ENCODE data around the gene SLC17A2.

Gene SLC17A2, protein sequence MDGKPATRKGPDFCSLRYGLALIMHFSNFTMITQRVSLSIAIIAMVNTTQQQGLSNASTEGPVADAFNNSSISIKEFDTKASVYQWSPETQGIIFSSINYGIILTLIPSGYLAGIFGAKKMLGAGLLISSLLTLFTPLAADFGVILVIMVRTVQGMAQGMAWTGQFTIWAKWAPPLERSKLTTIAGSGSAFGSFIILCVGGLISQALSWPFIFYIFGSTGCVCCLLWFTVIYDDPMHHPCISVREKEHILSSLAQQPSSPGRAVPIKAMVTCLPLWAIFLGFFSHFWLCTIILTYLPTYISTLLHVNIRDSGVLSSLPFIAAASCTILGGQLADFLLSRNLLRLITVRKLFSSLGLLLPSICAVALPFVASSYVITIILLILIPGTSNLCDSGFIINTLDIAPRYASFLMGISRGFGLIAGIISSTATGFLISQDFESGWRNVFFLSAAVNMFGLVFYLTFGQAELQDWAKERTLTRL

DNA sequence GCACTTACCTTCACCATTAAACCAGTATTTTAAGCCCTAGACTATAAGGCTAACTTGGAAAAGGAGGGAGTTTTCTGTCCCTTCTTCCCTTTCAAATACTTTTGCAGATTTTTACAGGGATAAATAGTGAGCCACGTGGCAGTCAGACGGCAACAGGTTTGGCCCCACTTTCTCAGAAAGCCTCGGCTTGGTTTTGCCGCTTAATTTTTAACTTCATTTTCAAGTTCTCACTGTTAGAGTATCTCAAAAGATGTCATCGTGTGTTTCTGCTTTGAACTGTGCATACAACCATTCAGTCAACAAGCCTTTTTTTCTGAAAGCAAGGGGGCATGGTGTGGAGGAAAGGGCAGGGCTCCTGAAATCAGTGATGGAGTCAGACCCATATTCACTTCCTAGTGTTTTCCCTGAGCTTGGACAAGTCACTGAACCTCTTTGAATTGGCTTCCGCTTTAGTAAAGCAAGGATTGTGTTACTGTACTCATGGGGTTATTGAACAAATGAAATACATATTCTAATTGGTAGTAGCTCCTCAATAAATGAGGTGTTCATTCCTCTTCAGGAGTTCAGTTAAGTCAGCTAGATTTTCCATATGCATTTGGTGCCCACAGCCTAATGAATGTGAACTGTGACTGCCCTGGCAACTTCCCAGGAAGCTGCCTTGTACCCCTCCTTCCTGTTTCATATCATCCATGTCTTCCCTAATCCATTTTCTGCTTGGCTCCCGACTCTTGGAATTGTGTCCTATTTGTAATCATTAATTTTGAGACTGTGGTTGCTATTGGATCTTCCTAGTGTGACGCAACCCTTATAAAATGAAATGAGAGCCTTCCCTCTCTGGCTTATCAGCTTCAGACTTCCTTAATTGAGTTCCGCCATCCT lies at the start of gene SLC17A2:
Gene SLC17A2, minus strand, starts transcription at position 160 of the 879 bp plus-strand sequence. CDS start 4,895 bp downstream, outside the sequence.
- DNase-seq (ENCODE audit: low spot score): no peak

DNA sequence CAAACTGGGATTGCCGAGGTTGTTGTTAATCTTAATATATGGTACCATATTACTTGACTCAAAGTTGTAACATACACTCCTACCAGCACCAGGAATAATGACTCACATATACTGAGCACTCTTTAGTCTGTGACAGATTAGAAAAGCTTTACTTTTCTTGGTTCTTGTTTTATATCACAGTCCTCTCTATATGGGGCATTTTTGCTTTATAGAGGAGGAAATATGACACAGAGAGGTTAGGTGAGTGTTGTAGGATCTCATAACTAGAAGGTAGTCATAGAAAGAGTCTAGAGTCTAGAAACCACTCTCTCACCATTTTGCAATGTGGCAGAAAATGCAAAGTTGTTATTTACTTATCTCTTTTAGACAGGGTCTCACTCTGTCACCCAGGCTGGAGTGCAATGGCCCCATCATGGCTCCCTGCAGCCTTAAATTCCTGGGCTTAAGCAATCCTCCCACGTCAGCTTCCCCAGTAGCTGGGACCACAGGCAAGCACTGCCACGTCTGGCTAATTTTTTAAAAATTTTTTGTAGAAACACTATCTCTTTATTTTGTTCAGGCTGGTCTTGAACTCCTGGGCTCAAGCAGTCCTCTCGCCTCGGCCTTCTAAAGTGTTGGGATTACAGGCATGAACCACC lies 45.6 kb upstream of the SLC17A2 start:
- no peak for DNase-seq (ENCODE audit: low spot score)

DNA sequence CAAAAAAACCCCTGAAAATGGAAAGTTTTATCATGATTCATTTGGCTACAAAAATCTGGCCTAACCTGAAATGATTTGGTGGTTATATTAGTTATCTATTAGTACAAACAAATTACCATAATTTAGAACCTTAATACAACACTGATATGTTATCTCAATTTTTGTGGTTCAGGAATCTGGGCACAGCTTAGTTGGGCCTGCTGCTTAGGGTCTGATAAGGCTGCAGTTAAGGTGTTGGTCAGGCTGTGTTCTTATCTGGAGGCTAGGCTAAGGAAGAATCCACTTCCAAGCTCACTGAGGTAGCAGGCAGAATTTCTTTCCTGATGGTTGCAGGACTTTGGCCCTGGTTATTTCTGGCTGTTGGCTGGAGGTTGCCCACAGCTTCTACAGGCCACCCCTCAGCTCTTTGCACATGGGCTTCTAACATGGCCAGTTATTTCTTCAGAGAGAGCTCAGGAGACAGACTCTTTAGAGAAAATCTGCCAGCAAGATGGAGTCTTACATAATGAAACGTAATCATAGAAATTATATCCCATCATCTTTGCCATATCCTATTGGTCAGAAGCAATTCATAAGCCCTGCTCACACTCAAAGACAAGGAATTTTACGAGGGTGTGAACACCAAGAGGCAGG lies 43.5 kb upstream of the SLC17A2 start:
- DNase-seq (ENCODE audit: low spot score): no peak

DNA sequence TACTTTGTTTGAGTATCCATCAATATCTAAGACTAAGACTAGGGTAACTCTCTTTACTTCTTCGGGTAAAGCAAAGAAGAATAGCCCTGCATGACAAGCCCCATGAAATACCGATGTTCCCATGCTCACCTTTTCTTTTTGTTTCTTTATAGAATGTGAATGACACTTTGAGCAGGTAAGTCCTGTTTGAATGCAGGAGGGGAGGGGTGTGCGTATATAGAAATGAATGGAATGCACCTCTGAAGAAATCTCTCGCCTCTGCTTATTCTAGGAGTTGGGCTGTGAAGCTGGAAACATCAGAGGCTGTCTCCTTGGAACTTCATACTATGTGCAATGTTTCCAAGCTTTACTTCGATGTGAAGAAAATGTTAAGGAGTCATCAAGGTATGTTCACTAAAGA lies 42.4 kb upstream of the SLC17A2 start:
- DNase-seq (ENCODE audit: low spot score): no peak

DNA sequence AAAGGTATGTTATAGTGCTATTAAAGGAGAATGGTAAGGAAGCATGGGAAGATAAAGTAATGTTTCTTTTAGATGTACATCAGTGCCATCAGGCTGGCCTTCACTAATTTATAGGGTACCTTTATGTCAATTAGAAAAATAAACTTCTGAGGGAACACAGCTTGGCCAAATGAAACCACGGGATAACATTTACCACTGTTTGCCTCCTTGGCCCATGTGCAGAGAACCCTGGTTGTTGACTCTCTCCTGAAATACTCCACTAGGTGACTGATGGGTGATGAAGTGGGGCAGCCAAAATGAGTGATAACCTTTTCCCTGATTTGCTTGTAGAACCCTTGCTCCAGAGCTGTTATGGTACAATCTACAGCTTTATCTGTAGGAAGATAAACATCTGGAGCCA lies 41.6 kb upstream of the SLC17A2 start:
- DNase-seq (ENCODE audit: low spot score): no peak

DNA sequence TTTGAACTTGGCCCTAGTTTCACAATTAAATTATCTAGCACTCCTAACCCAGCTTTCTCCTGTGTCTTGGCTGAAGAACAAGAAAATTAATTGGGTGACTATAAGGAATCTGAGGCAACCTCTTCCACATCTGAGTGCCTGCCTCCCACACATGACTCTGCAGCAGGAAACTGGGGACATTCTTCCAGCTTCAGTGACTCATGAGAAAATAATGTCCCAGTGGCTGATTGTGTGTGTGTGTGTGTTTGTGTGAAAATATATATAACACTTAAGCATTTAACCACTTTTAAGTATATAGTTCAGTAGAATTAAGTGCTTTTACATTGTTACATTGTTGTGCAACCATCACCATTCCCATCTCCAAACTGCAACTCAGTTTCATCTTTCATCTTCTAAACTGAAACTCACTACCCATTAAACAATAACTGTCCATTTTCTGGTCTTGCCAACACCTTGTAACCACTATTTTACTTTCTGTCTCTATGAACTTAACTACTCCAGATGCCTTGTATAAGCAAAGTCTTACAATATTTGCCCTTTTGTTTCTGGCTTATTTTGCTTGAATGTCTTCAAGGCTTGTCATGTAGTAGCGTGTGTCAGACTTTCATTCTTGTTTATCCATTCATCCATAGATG lies 40.8 kb upstream of the SLC17A2 start:
- peak; percentile 82 for DNase-seq (ENCODE audit: low spot score)

DNA sequence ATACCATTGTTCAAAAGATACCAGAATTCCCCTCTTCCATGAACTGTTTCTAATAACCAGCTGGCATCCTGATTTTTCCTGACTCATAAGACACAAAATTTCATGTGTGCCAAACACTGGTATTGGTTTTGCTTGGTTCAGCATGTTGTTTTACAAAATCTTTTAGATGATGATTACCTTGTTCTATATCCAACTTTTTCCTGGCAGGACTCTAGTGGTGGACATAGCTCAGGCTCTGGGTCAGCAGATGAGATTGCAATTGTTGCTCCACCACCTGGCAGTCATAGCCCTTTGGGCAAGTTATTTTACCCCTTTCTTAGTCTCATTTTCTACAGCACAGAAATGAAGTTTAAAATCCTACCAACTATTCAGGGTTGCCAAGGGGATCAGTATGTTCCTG lies 38.3 kb upstream of the SLC17A2 start:
- DNase-seq (ENCODE audit: low spot score): peak; percentile 40

DNA sequence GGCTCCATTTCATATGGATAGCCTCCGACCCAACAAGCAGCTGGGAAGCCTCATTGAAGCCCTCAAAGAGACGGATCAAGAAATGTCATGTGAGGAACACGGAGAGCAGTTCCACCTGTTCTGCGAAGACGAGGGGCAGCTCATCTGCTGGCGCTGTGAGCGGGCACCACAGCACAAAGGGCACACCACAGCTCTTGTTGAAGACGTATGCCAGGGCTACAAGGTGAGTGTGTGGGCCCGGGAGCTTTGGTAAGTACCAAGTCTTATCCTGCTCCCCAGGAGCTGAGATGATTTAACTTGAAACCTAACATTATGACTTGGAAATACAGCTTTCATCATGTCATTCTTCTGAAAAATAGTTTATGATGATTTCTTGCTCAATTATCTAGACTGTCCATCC lies 36.2 kb upstream of the SLC17A2 start:
- DNase-seq (ENCODE audit: low spot score): no peak

DNA sequence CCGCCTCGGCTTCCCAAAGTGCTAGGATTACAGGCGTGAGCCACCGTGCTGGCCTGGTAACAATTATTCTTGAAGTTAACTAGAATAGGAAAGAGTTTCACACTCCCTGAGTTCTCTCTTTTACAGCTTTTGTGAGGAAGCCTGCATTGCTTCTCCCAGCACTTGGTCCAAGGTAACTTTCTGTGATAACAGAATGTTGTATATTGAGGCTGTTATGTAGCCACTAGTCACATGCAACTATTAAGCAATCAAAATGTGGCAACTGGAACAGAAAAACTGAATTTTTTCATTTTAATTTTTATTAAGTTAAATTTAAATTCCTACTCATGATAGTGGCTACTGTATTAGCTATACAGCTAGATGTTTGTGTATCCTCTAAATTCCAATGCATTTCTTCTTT lies 34.6 kb upstream of the SLC17A2 start:
- DNase-seq (ENCODE audit: low spot score): no peak

DNA sequence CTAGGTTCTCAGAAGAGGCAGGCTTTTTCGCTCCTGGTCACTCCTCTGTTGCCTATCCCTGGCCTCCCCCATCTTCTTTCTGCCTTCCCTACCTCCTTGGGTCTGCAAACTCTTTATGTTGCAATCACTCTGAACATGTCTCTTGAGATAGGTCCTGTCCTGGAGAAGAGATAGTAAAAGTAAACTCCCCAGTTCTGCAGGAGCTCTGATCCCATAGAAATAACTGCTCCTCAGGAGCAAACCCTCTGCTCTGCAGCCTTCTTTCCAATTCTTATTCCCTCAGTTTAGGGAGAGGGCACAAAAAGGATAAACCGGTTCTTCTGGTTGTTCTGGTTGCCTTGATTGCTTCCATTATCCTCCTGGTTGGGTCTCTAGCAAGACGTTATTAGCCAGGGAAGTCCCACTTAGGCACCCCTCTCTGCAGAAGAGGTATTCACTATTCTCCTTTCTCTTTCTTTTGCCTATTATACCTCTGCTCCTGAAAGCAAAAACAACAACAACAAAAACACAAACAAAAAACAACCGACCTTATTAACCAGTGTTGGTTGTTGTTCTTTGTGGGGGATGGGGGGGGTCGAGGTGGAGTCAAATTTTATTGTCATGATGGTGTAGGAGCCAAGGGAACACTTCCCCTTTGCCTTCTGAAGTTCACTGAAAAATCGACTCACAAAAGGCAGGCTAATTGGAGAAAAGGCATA lies 33.1 kb upstream of the SLC17A2 start:
- DNase-seq (ENCODE audit: low spot score): peak; percentile 38

DNA sequence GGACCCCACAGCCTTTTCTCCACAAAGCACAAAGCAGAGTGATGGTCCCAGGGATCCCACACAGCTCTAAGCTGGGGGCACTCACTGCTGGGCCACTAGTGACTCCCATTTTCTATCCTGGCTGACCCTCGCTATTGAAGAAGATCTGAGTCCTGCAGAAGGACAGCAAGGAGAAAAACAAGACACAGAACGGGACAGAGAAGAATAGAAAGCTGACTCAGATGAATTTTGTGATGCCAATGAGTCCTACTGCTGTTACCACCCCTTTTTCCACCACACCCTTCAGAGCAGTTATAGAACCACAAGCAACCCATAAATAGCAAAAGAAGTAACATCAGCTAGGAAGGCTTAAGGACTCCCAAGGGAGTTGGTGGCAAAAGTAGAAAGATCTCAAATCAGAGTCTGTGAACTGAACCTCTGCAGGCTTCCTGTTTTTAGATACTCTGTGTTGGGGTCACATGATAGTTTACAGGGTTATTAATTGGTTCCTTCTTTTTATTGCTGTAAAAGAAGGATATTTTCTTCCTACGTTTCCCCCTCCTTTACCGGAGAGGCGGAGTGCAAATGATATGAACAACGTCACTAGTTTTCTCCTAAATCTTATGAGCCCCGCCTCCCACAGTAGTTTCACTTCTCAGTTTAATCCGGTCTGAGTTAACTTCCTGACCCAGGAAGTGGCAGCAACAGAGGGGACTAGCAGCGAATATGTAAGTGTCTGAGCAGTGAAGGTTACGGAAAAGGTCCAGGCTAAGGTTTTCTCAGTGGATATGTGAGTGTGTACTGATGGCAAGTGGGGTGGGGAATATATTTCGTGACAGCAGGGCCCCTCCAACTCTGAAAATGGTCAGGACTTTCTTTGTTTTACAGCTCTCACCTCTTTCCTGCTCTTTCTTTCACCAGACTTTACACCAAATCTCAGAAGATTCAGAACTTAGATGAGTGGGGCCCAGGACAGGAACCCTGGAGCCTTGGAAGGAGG lies 31.9 kb upstream of the SLC17A2 start, which contains the start of gene TRIM38:
Gene TRIM38, plus strand, starts transcription at position 654 of the 979 bp plus-strand sequence. CDS start 3,721 bp downstream, outside the sequence.
- peak; percentile 90 for DNase-seq (ENCODE audit: low spot score)

DNA sequence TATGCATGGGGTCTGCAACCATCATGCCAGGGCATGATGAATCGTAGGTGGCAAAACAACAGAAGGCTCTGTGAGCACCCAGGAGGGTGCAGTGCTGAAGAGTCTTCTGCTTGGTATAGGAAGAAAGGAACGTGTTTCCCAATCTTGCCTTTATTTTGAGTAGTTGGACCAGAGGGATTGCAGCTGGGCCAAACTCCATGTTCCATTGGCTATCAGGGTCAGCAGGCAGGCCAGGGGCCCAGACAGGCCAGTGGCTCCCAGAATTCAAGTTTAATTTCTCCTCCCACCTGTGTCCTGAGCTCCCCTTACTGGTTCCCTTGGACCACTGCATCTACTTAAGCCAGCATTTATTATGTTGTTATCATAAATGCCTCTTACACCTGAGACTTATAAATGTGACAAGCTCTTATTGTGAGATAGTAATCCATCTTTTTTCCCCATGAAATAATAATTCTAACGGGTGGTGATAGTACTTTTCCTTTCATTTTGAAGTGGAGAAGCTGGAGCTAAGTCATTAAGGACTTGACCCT lies 31.2 kb upstream of the SLC17A2 start:
- DNase-seq (ENCODE audit: low spot score): no peak

DNA sequence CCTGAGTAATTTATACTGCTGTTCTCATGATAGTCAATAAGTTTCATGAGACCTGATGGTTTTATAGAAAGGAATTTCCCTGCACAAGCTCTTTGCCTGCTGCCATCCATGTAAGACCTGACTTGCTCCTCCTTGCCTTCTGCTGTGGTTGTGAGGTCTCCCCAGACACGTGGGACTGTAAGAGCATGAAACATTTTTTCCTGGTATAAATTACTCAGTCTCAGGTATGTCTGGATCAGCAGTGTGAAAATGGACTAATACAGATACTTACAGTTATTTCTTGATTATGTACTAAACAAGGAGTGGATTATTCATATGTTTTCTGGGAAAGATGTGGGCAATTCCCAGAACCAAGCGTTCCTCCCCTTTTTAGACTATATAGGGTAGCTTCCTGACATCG lies 30.2 kb upstream of the SLC17A2 start:
- no peak for DNase-seq (ENCODE audit: low spot score)

DNA sequence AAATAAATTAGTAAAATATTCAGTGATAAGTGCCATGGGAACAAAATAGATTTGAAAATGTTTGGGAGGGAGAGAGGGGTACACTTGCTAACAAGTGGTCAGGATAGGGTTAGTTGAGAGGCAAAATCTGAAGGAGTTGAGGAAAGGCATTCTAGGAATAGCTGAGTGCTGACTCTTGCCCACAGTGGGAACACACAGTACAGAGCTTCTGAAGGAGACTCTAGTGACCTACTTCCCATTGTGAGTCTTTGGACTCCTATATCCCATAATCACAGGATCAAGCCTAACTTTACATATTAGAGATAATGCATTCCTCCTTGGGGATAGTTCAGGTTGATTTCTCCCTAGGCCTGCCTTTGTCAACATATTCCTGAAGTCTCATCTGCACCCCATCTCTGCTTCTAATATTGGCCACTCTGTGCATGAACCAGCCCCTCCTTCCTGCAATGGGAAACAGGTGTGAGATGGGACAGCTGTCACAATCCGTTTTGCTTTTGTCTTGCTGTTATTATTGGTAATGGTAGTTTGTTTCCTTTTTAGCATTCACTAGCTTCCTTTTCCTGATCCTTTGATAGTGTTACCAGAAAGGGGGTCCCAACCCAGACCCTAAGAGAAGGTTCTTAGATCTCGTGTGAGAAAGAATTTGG lies 29.5 kb upstream of the SLC17A2 start:
- no peak for DNase-seq (ENCODE audit: low spot score)

DNA sequence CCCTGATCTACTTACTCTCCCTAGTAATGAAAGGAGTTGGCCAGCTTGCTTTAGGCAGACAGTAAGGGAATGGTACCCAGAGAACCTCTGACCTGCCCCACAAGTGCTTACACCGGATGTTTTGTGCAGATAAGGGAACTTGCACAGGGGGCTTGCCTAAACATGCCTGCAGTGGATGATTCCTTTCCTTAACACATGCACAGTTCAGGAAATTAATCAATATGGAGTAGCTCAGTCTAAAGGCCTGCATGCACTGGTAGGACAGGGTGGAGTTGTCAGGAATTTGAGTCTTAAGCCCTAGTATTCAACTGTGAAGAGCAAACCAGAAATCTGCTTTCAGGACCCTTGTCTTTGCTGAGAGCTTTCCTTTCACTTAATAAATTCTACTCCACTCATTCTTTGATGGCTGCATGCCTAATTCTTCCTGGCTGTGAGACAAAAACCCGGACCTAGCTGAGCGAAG lies 28.2 kb upstream of the SLC17A2 start:
- no peak for DNase-seq (ENCODE audit: low spot score)

DNA sequence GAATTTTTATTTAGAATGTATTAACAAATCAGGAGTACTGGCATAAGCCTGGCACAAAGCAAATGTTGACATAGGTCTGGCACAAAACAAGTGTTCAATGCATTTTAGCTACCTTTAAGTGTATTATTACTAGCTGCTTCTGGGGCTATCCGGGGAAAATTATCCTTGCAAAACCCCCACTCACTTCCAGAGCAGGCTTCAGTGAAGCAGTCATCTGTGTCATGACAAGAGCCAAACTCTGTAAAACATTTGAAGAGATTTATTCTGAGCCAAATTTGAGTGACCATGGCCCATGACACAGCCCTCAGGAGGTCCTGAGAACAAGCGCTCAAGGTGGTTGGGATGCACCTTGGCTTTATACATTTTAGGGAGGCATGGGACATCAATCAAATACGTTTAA lies 25.7 kb upstream of the SLC17A2 start:
- DNase-seq (ENCODE audit: low spot score): no peak

DNA sequence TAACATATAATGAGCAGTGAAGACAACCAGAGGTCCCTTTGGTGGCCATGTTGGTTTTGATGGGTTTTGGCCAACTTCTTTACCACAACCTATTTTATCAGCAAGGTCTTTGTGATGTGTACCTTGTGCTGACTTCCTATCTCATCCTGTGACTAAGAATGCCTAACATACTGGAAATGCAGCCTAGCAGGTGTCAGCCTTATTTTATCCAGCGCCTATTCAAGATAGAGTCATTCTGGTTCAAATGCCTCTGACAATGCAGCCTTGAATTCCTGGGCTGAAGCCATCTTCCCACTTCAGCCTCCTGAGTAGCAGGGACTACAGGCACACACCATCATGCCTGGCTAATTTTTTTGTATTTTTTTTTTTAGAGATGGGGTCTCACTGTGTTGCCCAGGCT lies 24.3 kb upstream of the SLC17A2 start:
- DNase-seq (ENCODE audit: low spot score): no peak

DNA sequence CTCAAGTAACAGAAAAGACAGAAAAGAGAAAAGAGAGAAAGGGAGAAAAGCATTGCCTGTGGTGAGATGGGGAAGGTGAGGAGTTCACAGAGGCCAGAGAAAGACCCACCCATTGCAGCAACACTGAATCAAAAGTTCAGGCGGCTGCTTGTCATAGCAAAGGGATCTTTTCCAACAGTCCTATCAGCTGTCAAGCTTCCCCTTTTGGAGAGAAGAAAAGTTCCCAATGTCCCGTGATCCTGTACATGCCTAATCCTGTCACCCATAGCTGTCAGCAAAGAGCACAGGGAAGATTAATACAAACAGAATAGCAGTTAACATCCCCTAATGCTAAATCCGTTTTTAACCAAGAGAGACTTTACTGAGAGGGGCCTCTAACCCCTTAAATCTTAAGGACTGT lies 23.2 kb upstream of the SLC17A2 start:
- DNase-seq (ENCODE audit: low spot score): no peak

DNA sequence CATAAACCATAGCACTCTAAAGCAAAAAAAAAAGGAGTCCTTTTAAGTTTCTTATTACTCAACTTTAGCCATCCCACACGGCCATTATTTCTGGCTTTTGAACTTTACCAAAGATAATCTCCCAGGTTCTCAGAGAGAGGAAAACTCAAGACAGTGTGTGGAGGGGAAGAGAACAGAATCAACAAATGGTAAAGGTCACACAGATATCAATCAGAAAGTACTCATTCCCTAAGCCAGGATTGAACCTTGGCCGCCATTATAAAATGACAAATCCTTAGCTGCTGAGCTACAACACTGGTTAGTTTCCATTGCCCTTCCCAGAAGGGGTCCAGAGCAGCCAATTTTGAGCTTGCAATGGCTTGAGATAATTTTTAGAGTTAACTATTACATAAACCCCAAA lies 22.0 kb upstream of the SLC17A2 start:
- DNase-seq (ENCODE audit: low spot score): no peak

Data from GM03348 (cell line).